Measurements from ENCODE around the gene DHRS9.
"Not testable (repeated sequence)": the region's sequence is repeated elsewhere in the genome, so short reads cannot be mapped to it uniquely, and the experiment has no call there.

Gene DHRS9

GRCh38 chr2:169069341-169069740 is at the start of gene DHRS9:
TSS of gene DHRS9 (plus strand) at chr2:169069563. CDS start at chr2:169081582, 12,019 bp downstream.
- DNase-seq (ENCODE audit: low read depth in 2 of 2), result no peak

DNA sequence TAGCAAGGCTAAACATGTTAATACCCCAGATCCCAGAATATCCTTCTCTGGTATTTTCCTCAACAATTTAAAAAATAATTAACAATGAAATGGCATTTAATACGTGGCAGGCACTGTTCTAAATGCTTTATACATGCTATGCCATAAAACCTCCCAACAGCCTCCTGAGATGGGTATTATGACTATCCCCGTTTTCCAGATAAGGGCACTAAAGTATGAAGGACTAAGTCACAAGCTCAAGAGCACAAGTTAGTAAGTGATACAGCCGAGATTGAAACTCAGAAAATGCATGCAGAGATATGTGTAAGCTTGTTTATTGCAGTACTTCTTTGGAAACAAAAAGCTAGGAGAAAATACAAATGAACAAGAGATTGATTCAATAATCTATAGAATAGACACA is 46.2 kb upstream of the DHRS9 start:
- DNase-seq (ENCODE audit: low read depth in 2 of 2), result no peak

- no peak for DNase-seq (ENCODE audit: low read depth in 2 of 2)
These were observed 43.3 kb upstream of the DHRS9 start for GRCh38 chr2:169026056-169026455.

DNA sequence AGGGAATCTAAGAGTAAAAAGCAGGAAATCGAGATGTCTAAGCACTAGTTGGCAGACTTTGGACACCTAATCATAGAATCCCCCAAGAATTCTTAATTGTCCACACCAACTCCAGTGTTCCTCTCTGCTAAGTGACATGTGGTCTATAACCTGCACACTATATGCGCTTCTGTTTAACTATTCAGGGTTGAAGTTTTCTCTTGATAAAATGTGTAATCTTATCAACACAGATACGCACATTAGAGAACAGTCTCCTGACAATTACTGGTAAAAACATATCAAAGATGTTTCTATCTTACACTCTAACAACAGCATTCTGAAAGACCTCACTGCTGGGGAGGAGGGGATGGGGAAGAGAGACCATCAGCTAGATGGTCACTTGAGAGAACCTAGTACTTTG is 42.1 kb upstream of the DHRS9 start:
- no peak for DNase-seq (ENCODE audit: low read depth in 2 of 2)

DNA sequence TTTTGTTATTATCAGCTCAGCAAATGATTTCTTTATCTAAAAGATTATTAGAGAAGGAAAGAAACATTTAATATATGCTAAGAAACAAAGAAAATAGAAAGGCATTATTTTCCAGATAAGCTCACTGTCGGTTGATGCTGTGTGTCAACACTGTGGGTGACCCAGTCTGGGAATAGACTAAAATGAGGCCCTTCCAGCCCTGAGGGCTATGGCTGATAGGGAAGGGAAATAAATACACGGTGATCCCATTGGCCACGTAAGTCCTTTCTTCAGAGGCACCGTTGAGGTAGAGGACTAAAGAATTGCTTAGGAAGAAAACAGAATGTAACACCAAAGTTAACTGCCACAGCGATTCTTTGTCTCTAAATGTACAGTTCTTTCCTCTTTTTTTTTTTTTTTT is 40.0 kb upstream of the DHRS9 start:
- no peak for DNase-seq (ENCODE audit: low read depth in 2 of 2)

DNA sequence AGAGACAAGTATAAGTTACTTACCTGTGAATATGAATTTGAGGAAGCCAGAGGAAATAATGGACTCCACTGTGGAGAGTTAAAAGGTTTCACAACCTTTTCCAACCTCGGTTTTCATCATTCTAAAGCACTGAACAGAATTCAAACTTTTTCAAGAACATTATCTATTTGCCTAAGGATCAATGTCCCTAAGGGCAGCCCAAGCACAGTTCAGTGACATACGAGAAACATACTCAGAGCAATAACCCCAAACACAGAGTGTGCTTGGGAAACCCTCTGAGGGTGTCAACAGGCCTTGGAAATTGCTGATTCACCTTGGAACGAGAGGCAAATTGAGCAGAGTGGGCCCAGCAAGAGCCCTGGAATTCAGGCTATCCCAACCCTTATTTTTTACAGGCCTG is 38.2 kb upstream of the DHRS9 start, which contains the start of gene ABCB11:
Gene ABCB11, minus strand, starts transcription at position 123 of the 400 bp plus-strand sequence. CDS start 13,199 bp downstream, outside the sequence.
- DNase-seq (ENCODE audit: low read depth in 2 of 2), result no peak

GRCh38 chr2:169034256-169034655 is 35.1 kb upstream of the DHRS9 start:
- DNase-seq (ENCODE audit: low read depth in 2 of 2), result no peak

DNA sequence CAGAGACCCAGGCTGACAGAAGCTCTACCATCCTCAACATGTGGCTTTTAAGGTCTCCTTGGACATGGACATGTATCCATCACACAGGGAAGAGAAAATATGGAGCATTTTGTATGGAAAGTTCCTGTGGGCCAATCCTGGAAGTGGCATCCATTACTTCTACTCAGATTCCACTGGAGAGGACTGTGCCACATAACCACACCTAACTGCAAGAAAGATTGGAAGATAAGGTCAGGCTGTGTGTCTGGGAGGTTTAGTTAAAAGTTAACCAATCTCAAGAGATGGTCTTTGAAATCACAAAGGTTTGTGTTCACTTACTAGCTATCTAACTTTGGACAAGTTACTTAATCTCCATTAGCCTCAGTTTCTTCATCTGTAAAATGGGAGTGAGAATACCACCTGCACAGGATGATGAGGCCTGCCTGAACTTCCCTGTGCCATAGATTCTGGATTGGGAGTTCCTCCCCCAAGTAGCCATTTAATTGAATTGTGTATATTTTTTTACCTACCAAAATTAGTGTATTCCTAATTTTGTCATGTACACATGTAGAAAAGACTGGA is 34.3 kb upstream of the DHRS9 start:
- no peak for DNase-seq (ENCODE audit: low read depth in 2 of 2)

GRCh38 chr2:169035887-169036286 is 33.5 kb upstream of the DHRS9 start:
- DNase-seq (ENCODE audit: low read depth in 2 of 2), result no peak

DNA sequence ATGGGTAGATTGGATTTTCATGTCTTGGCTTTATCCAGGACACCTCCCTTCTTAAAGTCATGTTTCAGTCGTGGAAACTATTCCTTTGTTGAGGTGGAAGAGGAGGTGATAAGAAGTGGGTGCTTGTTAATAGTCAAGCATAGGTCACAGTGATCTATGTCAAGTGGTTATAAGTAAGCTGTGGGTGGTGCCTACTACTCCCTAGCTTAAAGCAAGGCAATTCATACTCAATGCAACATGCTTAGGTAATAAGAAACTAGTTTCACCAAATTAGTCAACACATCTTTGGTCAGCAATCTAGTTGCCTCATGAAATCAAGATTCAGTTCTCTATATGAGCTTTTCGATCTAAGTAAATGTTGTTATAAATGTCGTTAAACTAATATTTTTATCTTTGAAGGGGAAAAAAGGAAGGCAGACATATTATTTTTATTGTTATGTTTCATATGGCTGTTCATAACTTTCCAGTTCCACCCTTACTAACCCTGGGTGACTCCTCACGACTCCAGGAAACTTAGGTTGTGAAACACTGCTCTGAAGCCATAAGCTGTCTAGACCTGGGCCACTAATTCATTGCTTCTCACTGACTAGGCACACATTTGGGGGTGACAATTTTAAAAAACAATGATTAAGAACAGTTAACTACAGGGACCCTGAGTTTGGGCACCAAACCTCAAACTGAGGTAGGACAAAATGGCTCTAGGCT is 32.5 kb upstream of the DHRS9 start:
- DNase-seq (ENCODE audit: low read depth in 2 of 2), result no peak

- no peak for DNase-seq (ENCODE audit: low read depth in 2 of 2)
These were observed 31.0 kb upstream of the DHRS9 start for GRCh38 chr2:169038338-169038757.

GRCh38 chr2:169039702-169040101 is 29.7 kb upstream of the DHRS9 start:
- DNase-seq (ENCODE audit: low read depth in 2 of 2), result no peak

GRCh38 chr2:169041594-169041993 is 27.8 kb upstream of the DHRS9 start:
- DNase-seq (ENCODE audit: low read depth in 2 of 2), result no peak

DNA sequence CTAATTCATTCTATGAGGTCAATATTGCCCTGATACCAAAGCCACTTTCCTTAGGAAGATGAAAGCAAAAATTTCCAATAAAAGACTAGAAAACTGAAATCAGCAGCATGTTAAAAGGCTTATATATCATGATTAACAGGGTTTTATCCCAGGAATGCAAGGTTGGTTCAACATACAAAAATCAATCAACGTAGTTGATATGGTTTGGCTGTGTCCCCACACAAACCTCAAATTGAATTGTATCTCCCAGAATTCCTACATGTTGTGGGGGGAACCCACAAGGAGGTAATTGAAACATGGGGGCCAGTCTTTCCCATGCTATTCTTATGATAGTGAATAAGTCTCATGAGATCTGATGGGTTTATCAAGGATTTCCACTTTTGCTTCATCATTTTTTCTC is 26.5 kb upstream of the DHRS9 start:
- no peak for DNase-seq (ENCODE audit: low read depth in 2 of 2)

DNA sequence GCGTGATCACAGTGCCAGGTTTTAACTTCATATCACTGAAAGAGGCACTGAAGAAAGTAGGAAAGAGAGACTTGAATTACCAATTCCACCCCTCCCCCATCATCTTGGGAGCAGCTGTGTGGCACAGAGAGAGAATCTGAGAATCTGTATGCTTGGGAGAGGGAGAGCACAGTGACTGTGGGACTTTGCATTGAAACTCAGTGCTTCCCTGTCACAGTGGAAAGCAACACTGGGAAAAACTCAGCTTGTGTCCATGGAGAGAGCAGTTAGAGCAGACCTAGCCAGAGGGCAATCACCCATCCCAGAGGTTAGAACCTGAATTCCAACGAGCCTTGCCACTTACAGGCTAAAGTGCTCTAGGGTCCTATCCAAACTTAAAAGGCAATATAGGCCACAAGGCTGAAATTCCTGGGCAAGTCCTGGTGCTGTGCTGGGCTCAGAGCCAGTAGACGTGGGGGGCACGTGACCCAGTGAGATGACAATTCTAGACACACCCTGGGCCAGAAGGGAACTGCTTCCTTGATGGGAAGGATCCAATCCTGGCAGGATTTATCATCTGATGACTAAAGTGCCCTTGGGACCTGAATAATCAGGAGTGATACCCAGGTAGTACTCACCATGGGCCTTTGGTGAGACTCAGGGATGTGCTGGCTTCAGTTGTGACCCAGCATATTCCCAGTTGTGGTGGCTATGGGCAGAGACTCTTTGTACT is 22.8 kb upstream of the DHRS9 start:
- no peak for DNase-seq (ENCODE audit: low read depth in 2 of 2)

DNA sequence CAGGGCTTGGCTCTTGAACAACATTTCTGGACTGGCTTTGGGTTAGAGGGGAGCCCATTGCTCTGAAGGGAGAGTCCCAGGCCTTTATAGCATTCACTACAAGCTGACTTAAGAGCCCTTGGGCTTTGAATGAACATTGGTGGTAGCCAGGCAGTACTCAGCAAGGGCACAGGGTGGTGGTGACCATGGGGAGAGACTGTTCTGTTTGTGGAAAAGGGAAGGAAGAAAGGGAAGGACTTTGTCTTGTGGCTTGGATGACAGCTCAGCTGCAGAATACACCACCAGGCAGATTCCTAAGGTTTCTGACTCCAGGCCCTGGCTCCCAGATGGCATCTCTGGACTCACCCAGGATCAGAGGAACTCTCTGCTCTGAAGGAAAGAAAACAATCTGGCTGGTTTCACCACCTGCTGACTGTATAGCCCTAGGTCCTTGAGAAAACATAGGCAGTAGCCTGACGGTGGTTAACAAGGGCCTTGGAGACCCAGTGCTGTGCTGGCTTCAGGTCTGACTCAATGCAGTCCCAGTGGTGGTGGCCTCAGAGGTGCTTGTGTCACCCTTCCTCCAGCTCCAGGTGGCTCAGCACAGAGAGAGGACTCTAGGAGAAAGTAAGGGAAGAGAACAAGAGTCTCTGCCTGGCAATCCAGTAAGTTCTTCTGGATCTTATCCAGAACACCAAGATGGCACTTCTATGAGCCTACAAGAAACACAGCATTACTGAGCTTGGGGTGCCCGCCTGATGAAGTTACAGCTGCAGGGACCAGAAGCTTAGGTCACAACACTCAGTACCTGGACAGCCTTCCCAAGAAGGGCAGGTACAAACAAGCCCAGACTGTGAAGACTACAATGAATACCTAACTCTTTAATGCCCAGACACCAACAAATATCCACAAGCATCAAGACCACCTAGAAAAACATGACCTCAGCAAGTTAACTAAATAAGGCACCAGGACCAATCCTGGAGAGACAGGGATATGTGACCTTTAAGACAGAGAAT is 21.8 kb upstream of the DHRS9 start:
- no peak for DNase-seq (ENCODE audit: low read depth in 2 of 2)

GRCh38 chr2:169049142-169049541 is 20.2 kb upstream of the DHRS9 start:
- no peak for DNase-seq (ENCODE audit: low read depth in 2 of 2)

DNA sequence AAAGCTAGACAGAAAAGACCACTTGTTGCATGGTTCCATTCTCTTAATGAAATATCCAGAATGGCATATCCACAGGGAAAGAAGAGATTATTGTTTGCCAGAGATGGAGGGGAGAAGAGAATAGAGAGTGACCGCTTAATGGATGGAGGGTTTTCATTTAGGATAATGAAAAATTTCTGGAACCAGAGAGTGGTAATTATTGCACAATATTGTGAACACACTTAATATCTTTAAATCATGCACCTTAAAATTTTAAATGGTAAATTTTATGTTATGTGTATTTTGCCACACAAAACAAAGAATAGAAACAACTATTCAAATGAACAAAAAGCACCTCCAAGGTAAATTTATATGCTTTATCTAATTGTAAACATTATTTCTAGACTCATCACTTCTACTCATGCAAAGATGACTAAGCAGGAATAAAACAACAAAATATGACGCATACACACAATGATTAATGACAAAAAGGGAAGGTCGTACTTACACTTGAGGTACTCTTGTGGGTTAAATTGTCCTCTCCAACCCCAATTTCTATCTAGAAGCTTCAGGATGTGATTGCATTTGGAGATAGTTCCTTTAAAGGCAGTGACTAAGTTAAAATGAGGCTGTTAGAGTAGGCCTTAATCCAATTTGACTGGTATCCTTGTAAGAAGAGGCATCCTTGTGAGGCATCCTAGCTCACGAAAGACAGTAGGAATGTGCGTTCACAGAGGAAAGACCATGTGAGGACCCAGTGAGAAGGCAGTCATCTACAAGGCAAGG is 18.7 kb upstream of the DHRS9 start:
- DNase-seq (ENCODE audit: low read depth in 2 of 2), result no peak

- not testable (repeated sequence) for DNase-seq (ENCODE audit: low read depth in 2 of 2)
These were observed 14.8 kb upstream of the DHRS9 start for GRCh38 chr2:169054575-169054974.

DNA sequence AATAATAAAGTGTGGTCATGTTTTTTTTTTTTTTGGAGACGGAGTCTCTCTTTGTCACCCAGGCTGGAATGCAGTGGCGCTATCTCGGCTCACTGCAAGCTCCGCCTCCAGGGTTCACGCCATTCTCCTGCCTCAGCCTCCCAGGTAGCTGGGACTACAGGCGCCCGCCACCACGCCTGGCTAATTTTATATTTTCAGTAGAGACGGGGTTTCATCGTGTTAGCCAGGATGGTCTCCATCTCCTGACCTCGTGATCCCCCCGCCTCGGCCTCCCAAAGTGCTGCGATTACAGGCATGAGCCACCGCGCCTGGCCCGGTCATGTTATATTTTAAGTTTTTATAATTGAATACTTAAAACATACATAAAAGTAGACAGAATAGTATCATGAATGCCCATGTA is 5.2 kb upstream of the DHRS9 start:
- DNase-seq (ENCODE audit: low read depth in 2 of 2), result not testable (repeated sequence)

DNA sequence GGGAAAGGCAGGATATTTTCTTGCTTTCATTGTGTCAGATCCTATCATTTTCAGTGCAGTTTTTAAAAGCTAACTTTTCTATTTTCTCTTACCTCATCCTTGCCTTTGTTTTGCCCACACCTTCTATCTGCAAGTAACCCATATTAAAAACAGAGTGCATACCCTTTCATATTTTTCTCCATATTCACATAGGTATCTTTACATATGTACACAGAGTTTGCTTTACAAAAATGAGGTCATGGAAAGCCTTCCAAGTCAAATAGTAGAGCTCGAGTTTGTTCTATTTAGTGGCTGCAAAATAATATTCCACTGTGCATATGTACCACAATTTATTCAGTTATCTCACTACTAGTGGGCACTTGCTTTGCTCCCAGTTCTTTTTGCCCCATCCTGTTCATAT is 3.9 kb upstream of the DHRS9 start:
- no peak for DNase-seq (ENCODE audit: low read depth in 2 of 2)
